Gastrocnemius medialis (tissue), 4 donors: ENCODE data around the gene NPRL2. TPM values are rescaled to one million over a fixed set of nuclear protein-coding genes. Genes with fewer than 3 reads are reported as not detected.

Source experiments
- ATAC-seq, 2 donors: fragments of 150-250 bp; one replicate each; pipeline ENCODE4 v1.9.1; 2016
- DNase-seq, 2 donors: peaks; one replicate each; pipeline ENCODE4 v3.0.0-alpha.2; 2019
- H3K27ac ChIP-seq, 4 donors: fragments of 200-600 bp; sonication (generic); 1 replicate in 1 of 4; 2 replicates in 3 of 4; pipeline ENCODE4 v1.5.1; 2016 to 2018; ENCODE audit warnings: mild to moderate bottlenecking in 2 of 4, moderate library complexity in 1 of 4
- H3K27me3 ChIP-seq, 3 donors: fragments of 200-600 bp; sonication (generic) in 2 of 3; 1 replicate in 1 of 3; 2 replicates in 2 of 3; pipeline versions ENCODE4 v1.5.1 to v1.6.0; 2016 to 2019; ENCODE audit warnings: mild to moderate bottlenecking in 1 of 3, moderate library complexity in 1 of 3
- H3K36me3 ChIP-seq, 2 donors: fragments of 200-600 bp; sonication (generic) in 1 of 2; one replicate each; pipeline ENCODE4 v1.5.1; 2017 to 2018
- H3K4me1 ChIP-seq, 2 donors: fragments of 200-600 bp; sonication (generic) in 1 of 2; one replicate each; pipeline ENCODE4 v1.5.1; 2016 to 2017; ENCODE audit warnings: mild to moderate bottlenecking in 2 of 2
- H3K4me3 ChIP-seq, 4 donors: fragments of 200-600 bp; sonication (generic) in 3 of 4; 1 replicate in 1 of 4; 2 replicates in 3 of 4; pipeline ENCODE4 v1.5.1; 2016 to 2019; ENCODE audit warnings: mild to moderate bottlenecking in 2 of 4
- H3K9me3 ChIP-seq, 3 donors: fragments of 200-600 bp; sonication (generic) in 2 of 3; 1 replicate in 1 of 3; 2 replicates in 2 of 3; pipeline ENCODE4 v1.5.1; 2016 to 2019
- CTCF ChIP-seq, 5 experiments: fragments of 450-650 bp in 3 of 5; fragments of 200-600 bp in 2 of 5; sonication (generic) in 2 of 5; IDR thresholded peaks in 4 of 5; conservative IDR thresholded peaks in 1 of 5; 1 replicate in 4 of 5; 2 replicates in 1 of 5; pipeline ENCODE4 v1.5.1; 2016 to 2019; ENCODE audit warnings: antibody characterized with exemption in 5 of 5, mild to moderate bottlenecking in 3 of 5, moderate library complexity in 3 of 5
- POLR2A ChIP-seq, 2 donors: fragments of 450-650 bp; IDR thresholded peaks; one replicate each; pipeline ENCODE4 v1.6.1; 2017; ENCODE audit warnings: antibody characterized with exemption in 2 of 2, mild to moderate bottlenecking in 2 of 2, moderate library complexity in 2 of 2
- in situ Hi-C, 4 donors: fragments of 200-750 bp; cut with MboI; loops; one replicate each; pipeline versions ENCODE4 v1.15.0 to v1.8.0; 2017; ENCODE audit warnings: low sequenced_read_pairs in 4 of 4
- intact Hi-C: fragments of 100-400 bp; cut with DNase I; formaldehyde crosslinking; loops from one replicate; pipeline ENCODE4 v1.15.1; 2023; ENCODE audit warnings: low total_unique reads
- total RNA-seq, 4 donors: library from RNA; depleted of rRNA; stranded (reverse); fragments of >200 nt; gene quantifications; one replicate each; pipeline versions ENCODE4 v1.1.0 to v1.2.3, GENCODE V29; 2016

The NPRL2 gene
- total RNA-seq, 4 donors from 2014 or later, result 14.1 to 26.2 (median 23.1) TPM

GRCh38 chr3:50388016-50388719, 37.6 kb upstream of the NPRL2 start:
- H3K36me3 ChIP-seq, result no peaks in the 10 kb centered on the region
- H3K27ac ChIP-seq, result no peak overlapping the region
- no peaks in the 10 kb centered on the region for H3K27me3 ChIP-seq
- no peaks in the 10 kb centered on the region for H3K9me3 ChIP-seq
- peaks cover 18 to 23% of the 10 kb centered on the region in 2 donors for H3K4me1 ChIP-seq
- DNase-seq, result no peak
- H3K4me3 ChIP-seq, result no peak overlapping the region
- intact Hi-C loops (loop anchor here (1.0 kb wide), 1 partner anchor 41 kb away; no protein-coding TSS in a partner anchor), in situ Hi-C loops (no loop called here)
- ATAC-seq, result no peak
- TF ChIP-seq POLR2A (IDR thresholded peaks at IDR 0.05) (no peak), CTCF (IDR thresholded peaks at IDR 0.05 in 4 of 5, conservative IDR thresholded peaks at IDR 0.05 in 1 of 5) (peak in 1 of 5 experiments; percentile 26)

- in situ Hi-C loops, result no loop called here
- ATAC-seq (no peak), DNase-seq (no peak)
- Histone ChIP-seq H3K4me1 (peaks cover 3 to 7% of the 10 kb centered on the region in 2 donors), H3K27ac (no peak overlapping the region), H3K36me3 (no peaks in the 10 kb centered on the region), H3K9me3 (no peaks in the 10 kb centered on the region), H3K27me3 (no peaks in the 10 kb centered on the region), H3K4me3 (no peak overlapping the region)
- TF ChIP-seq POLR2A (IDR thresholded peaks at IDR 0.05) (no peak), CTCF (IDR thresholded peaks at IDR 0.05 in 4 of 5, conservative IDR thresholded peaks at IDR 0.05 in 1 of 5) (no peak)
- intact Hi-C loops, result no loop called here
Measured at GRCh38 chr3:50385754-50386153, 35.2 kb upstream of the NPRL2 start.

- DNase-seq (no peak), ATAC-seq (no peak)
- TF ChIP-seq CTCF (IDR thresholded peaks at IDR 0.05 in 4 of 5, conservative IDR thresholded peaks at IDR 0.05 in 1 of 5) (no peak), POLR2A (IDR thresholded peaks at IDR 0.05) (no peak)
Measured at GRCh38 chr3:50383750-50384149, 33.2 kb upstream of the NPRL2 start.

GRCh38 chr3:50382722-50383121, 32.1 kb upstream of the NPRL2 start:
- Histone ChIP-seq H3K27me3 (no peaks in the 10 kb centered on the region), H3K4me3 (no peak overlapping the region), H3K36me3 (no peaks in the 10 kb centered on the region), H3K27ac (no peak overlapping the region), H3K9me3 (no peaks in the 10 kb centered on the region), H3K4me1 (no peaks in the 10 kb centered on the region)
- intact Hi-C loops, result no loop called here
- no peak for ATAC-seq
- in situ Hi-C loops, result no loop called here
- no peak for TF ChIP-seq POLR2A (IDR thresholded peaks at IDR 0.05)
- no peak for TF ChIP-seq CTCF (IDR thresholded peaks at IDR 0.05 in 4 of 5, conservative IDR thresholded peaks at IDR 0.05 in 1 of 5)
- DNase-seq, result no peak

More at GRCh38 chr3:50383750-50384149, 33.2 kb upstream of the NPRL2 start:
- intact Hi-C loops, result no loop called here
- Histone ChIP-seq H3K27me3 (no peaks in the 10 kb centered on the region), H3K9me3 (no peaks in the 10 kb centered on the region), H3K36me3 (no peaks in the 10 kb centered on the region), H3K27ac (no peak overlapping the region), H3K4me1 (no peaks in the 10 kb centered on the region), H3K4me3 (no peak overlapping the region)
- in situ Hi-C loops, result no loop called here
